IMR-90 (cell line): ENCODE data around the gene ELF2. TPM values are rescaled to one million over a fixed set of nuclear protein-coding genes. Genes with fewer than 3 reads are reported as not detected.

Experiments used
- ATAC-seq: fragments of 200-7000 bp; cut with Tn5 transposase; 2 replicates; pipeline ENCODE4 v1.9.1; 2020; ENCODE audit warnings: low read depth, mild to moderate bottlenecking, moderate library complexity
- BruUV-seq: library from RNA; stranded (reverse); fragments of 400-500 nt; replicated peaks from 2 replicates; lab custom pipeline; 2021; lab: Mats Ljungman, UMichigan
- CTCF ChIA-PET: fragments of 300-600 bp; formaldehyde crosslinking; extraction: SDS; loops from one replicate; lab custom pipeline; 2021; ENCODE audit warnings: antibody characterized with exemption; lab: Yijun Ruan, JAX
- POLR2A ChIA-PET: fragments of 300-600 bp; sonication (Branson Sonifier 250); formaldehyde crosslinking; loops from one replicate; lab custom pipeline; 2022; ENCODE audit warnings: antibody characterized with exemption; ENCODE audit not compliant: unreplicated experiment; lab: Charles Lee
- DNase-seq: peaks from one replicate; pipeline ENCODE4 v3.0.0; 2013
- H2AFZ ChIP-seq: replicated peaks from 2 replicates; pipeline ENCODE3; 2013; ENCODE audit warnings: low read length, mild to moderate bottlenecking; ENCODE audit not compliant: poor library complexity
- H2AK5ac ChIP-seq: 2 replicates; pipeline ENCODE4 v1.6.1; 2013; ENCODE audit warnings: low read depth, low read length, inconsistent platforms
- H2AK9ac ChIP-seq: replicated peaks from 2 replicates; pipeline ENCODE3; 2013; ENCODE audit warnings: mild to moderate bottlenecking, low read depth, low read length, moderate library complexity; ENCODE audit not compliant: poor library complexity
- H2BK120ac ChIP-seq: 2 replicates; pipeline ENCODE4 v1.6.1; 2013; ENCODE audit warnings: low read depth, low read length, inconsistent platforms
- H2BK15ac ChIP-seq: 3 replicates; pipeline ENCODE4 v1.6.1; 2013; ENCODE audit warnings: low read depth, low read length, inconsistent platforms
- H2BK20ac ChIP-seq: 2 replicates; pipeline ENCODE4 v1.6.1; 2013; ENCODE audit warnings: low read depth, mild to moderate bottlenecking, inconsistent platforms, low read length, moderate library complexity
- H2BK5ac ChIP-seq: 2 replicates; pipeline ENCODE4 v1.6.1; 2013; ENCODE audit warnings: mild to moderate bottlenecking, low read depth, low read length, inconsistent platforms; ENCODE audit not compliant: poor library complexity, severe bottlenecking
- H3K14ac ChIP-seq: replicated peaks from 2 replicates; pipeline ENCODE4 v1.6.1; 2013; ENCODE audit warnings: low read depth, low read length, inconsistent platforms
- H3K18ac ChIP-seq: 2 replicates; pipeline ENCODE4 v1.6.1; 2013; ENCODE audit warnings: low read depth, low read length, control low read depth
- H3K23ac ChIP-seq: 2 replicates; pipeline ENCODE4 v1.6.1; 2013; ENCODE audit warnings: low read depth, low read length, inconsistent platforms
- H3K27ac ChIP-seq: 2 replicates; pipeline ENCODE4 v1.5.1; 2013; ENCODE audit warnings: mild to moderate bottlenecking, control low read depth, low read length; ENCODE audit not compliant: insufficient read depth
- H3K27me3 ChIP-seq: 2 replicates; pipeline ENCODE4 v1.6.1; 2013; ENCODE audit warnings: low read length; ENCODE audit not compliant: control insufficient read depth, insufficient read depth
- H3K36me3 ChIP-seq: 2 replicates; pipeline ENCODE4 v1.6.1; 2013; ENCODE audit warnings: low read length, mixed read lengths; ENCODE audit not compliant: control insufficient read depth, insufficient read depth
- H3K4ac ChIP-seq: 2 replicates; pipeline ENCODE4 v1.6.1; 2013; ENCODE audit warnings: low read depth, low read length, inconsistent platforms
- H3K4me1 ChIP-seq: 2 replicates; pipeline ENCODE4 v1.6.1; 2013; ENCODE audit warnings: low read length, mixed read lengths; ENCODE audit not compliant: control insufficient read depth, insufficient read depth
- H3K4me2 ChIP-seq: 2 replicates; pipeline ENCODE4 v1.6.1; 2013; ENCODE audit warnings: low read depth, mild to moderate bottlenecking, control low read depth, low read length, moderate library complexity
- H3K4me3 ChIP-seq: 2 replicates; pipeline ENCODE4 v1.5.1; 2013; ENCODE audit warnings: low read depth, mild to moderate bottlenecking, control low read depth, low read length, moderate library complexity; ENCODE audit not compliant: insufficient read depth
- H3K56ac ChIP-seq: 2 replicates; pipeline ENCODE4 v1.6.1; 2013; ENCODE audit warnings: low read length, inconsistent platforms; ENCODE audit not compliant: insufficient read depth; ENCODE audit errors: extremely low read depth
- H3K79me1 ChIP-seq, 2 experiments: 2 replicates each; pipeline ENCODE4 v1.6.1; 2013; ENCODE audit warnings: low read length in 2 of 2, inconsistent platforms in 1 of 2, low read depth in 1 of 2
- H3K9ac ChIP-seq: 2 replicates; pipeline ENCODE4 v1.6.1; 2013; ENCODE audit warnings: low read depth, low read length, control low read depth
- H3K9me1 ChIP-seq: 2 replicates; pipeline ENCODE4 v1.6.1; 2013; ENCODE audit warnings: low read length, inconsistent platforms; ENCODE audit not compliant: insufficient read depth
- H3K9me3 ChIP-seq: 2 replicates; pipeline ENCODE4 v1.6.1; 2013; ENCODE audit warnings: low read length; ENCODE audit not compliant: control insufficient read depth, insufficient read depth
- H4K20me1 ChIP-seq: 2 replicates; pipeline ENCODE4 v1.6.1; 2013; ENCODE audit warnings: low read length, inconsistent platforms; ENCODE audit not compliant: insufficient read depth
- H4K5ac ChIP-seq: 2 replicates; pipeline ENCODE4 v1.6.1; 2013; ENCODE audit warnings: mild to moderate bottlenecking, low read depth, low read length, control low read depth
- H4K8ac ChIP-seq, 2 experiments: 2 replicates each; pipeline ENCODE4 v1.6.1; 2013; ENCODE audit warnings: low read depth in 2 of 2, low read length in 2 of 2, control low read depth in 1 of 2, inconsistent platforms in 1 of 2
- H4K91ac ChIP-seq: 2 replicates; pipeline ENCODE4 v1.6.1; 2013; ENCODE audit warnings: low read depth, low read length, inconsistent platforms; ENCODE audit not compliant: insufficient read depth
- CEBPB ChIP-seq: IDR thresholded peaks from 2 replicates; pipeline ENCODE4 v1.6.1; 2012; ENCODE audit warnings: low read depth, low read length, improper control_type of control experiment
- CHD1 ChIP-seq: IDR thresholded peaks from 2 replicates; pipeline ENCODE4 v1.6.1; 2012; ENCODE audit warnings: low read depth, low read length, improper control_type of control experiment
- MAFK ChIP-seq: IDR thresholded peaks from 2 replicates; pipeline ENCODE4 v1.6.1; 2012; ENCODE audit warnings: low read depth, low read length, improper control_type of control experiment
- MXI1 ChIP-seq: IDR thresholded peaks from 2 replicates; pipeline ENCODE4 v1.6.1; 2012; ENCODE audit warnings: low read depth, mild to moderate bottlenecking, low read length, moderate library complexity, borderline replicate concordance
- NFE2L2 ChIP-seq: fragments of 150-350 bp; IDR thresholded peaks from 2 replicates; pipeline ENCODE4 v1.6.1; 2016; ENCODE audit warnings: low read depth, mild to moderate bottlenecking, low read length
- POLR2A ChIP-seq: IDR thresholded peaks from 2 replicates; pipeline ENCODE4 v1.6.1; 2012; ENCODE audit warnings: mild to moderate bottlenecking, low read depth, low read length
- RCOR1 ChIP-seq: IDR thresholded peaks from 2 replicates; pipeline ENCODE4 v1.6.1; 2012; ENCODE audit warnings: mild to moderate bottlenecking, low read length, improper control_type of control experiment; ENCODE audit not compliant: insufficient replicate concordance
- SMC3 ChIP-seq: fragments of 150-350 bp; IDR thresholded peaks from 2 replicates; pipeline ENCODE4 v1.6.1; 2016; ENCODE audit warnings: low read depth, mild to moderate bottlenecking, antibody characterized with exemption, low read length, moderate library complexity
- WGBS, 2 experiments: methylation state at CpG; one replicate each; pipeline versions ENCODE4 v1.1.5 to v1.1.7; 2013; ENCODE audit warnings: missing lambda C conversion rate in 2 of 2; ENCODE audit not compliant: insufficient read length in 1 of 2; ENCODE audit errors: extremely low coverage in 2 of 2; 5-methylcytosine and 5-hydroxymethylcytosine counted together
- dilution Hi-C: fragments of 300-500 bp; cut with HindIII; formaldehyde crosslinking; loops from one replicate; pipeline ENCODE4 v1.14.3; 2018; ENCODE audit warnings: low sequenced_read_pairs; ENCODE audit not compliant: unreplicated experiment
- in situ Hi-C: fragments of 300-500 bp; cut with MboI; formaldehyde crosslinking; loops from 3 replicates; pipeline ENCODE4 v1.14.3; 2019; ENCODE audit warnings: low sequenced_read_pairs, inconsistent platforms, mixed read lengths
- intact Hi-C: fragments of 100-400 bp; cut with micrococcal nuclease; formaldehyde crosslinking; loops from 2 replicates; pipeline ENCODE4 v1.10.0; 2022
- polyA plus RNA-seq, 3 experiments: library from polyadenylated mRNA; depleted of rRNA; stranded (reverse); fragments of >200 nt; gene quantifications; 2 replicates each; pipeline ENCODE4 v1.2.3, GENCODE V29; 2012; ENCODE audit warnings: low replicate concordance in 1 of 3
- total RNA-seq: library from RNA; depleted of rRNA; stranded (reverse); fragments of >200 nt; gene quantifications from 2 replicates; pipeline ENCODE4 v1.2.3, GENCODE V29; 2012
- TF ChIP-seq, protein P1 (sequence below): fragments of 150-350 bp; IDR thresholded peaks from 2 replicates; pipeline ENCODE4 v1.6.1; 2017; ENCODE audit warnings: mild to moderate bottlenecking, antibody characterized with exemption, low read length, low read depth

The ELF2 gene
- total and polyA plus RNA-seq, 2 of the 4 experiments (the other 2 are of a cell fraction) = 14.5 to 42.3 TPM

DNA sequence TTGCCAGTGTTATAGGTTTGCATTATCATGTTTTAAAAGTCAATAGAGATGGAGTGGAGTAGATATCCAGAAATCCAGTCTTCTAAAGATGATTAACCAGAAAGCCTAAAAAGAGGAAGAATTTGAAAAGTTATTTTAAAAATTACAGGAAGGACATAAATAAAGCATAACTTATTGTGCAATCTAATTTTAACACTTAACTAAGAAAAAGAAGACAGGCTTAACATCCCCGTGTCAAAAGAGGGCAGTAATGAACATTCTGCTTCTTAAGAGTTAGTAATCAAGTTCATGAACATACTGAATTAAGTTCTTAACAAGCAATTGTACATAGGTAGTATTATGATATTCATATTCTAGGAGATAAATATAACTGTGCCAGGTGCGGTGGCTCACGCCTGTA is 39.3 kb downstream of the ELF2 start:
- TF ChIP-seq SMC3 (no peak), NFE2L2 (no peak), MAFK (no peak), POLR2A (no peak), RCOR1 (no peak), MXI1 (no peak), CHD1 (no peak), CEBPB (peak; percentile 48)
- TF ChIP-seq, protein P1, sequence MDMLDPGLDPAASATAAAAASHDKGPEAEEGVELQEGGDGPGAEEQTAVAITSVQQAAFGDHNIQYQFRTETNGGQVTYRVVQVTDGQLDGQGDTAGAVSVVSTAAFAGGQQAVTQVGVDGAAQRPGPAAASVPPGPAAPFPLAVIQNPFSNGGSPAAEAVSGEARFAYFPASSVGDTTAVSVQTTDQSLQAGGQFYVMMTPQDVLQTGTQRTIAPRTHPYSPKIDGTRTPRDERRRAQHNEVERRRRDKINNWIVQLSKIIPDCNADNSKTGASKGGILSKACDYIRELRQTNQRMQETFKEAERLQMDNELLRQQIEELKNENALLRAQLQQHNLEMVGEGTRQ = no peak
- H2AK5ac ChIP-seq = no peak overlapping the region
- no peaks in the 10 kb centered on the region for H3K4me1 ChIP-seq
- H2AK9ac ChIP-seq = no peak overlapping the region
- H3K27ac ChIP-seq = no peak overlapping the region
- no peak overlapping the region for H3K23ac ChIP-seq
- DNase-seq (no peak), ATAC-seq (no peak)
- H3K79me1 ChIP-seq = peaks cover 19 to 20% of the 10 kb centered on the region in 2 experiments
- H2BK120ac ChIP-seq = no peak overlapping the region
- H4K91ac ChIP-seq = no peak overlapping the region
- H3K4me2 ChIP-seq = no peak overlapping the region
- no peak overlapping the region for H2BK20ac ChIP-seq
- H3K4me3 ChIP-seq = no peak overlapping the region
- whole genome bisulfite sequencing, 2 experiments = no CpG with 5 or more reads among the region's 3 CpGs
- H3K18ac ChIP-seq = no peak overlapping the region
- H3K27me3 ChIP-seq = no peaks in the 10 kb centered on the region
- no peak overlapping the region for H2BK5ac ChIP-seq
- no peak overlapping the region for H4K8ac ChIP-seq
- no peak overlapping the region for H3K4ac ChIP-seq
- H3K9ac ChIP-seq = no peak overlapping the region
- H4K20me1 ChIP-seq = peaks cover 6% of the 10 kb centered on the region
- no peaks in the 10 kb centered on the region for H3K9me1 ChIP-seq
- intact Hi-C loops = no loop called here
- POLR2A ChIA-PET = no interaction called here
- no peak overlapping the region for H2BK15ac ChIP-seq
- CTCF ChIA-PET = no interaction called here
- no TSS peak for BruUV-seq
- no peaks in the 10 kb centered on the region for H3K9me3 ChIP-seq
- H3K36me3 ChIP-seq = peaks cover 1% of the 10 kb centered on the region; the same call in 1 of the 2 replicates
- in situ Hi-C loops = no loop called here
- dilution Hi-C loops = no loop called here
- no peak overlapping the region for H3K56ac ChIP-seq
- H3K14ac ChIP-seq = no peak overlapping the region
- H4K5ac ChIP-seq = no peak overlapping the region
- H2AFZ ChIP-seq = no peak overlapping the region
